A549 (cell line): Measurements from ENCODE around the gene ARHGAP27. TPM values are rescaled to one million over a fixed set of nuclear protein-coding genes. Genes with fewer than 3 reads are reported as not detected.

Experiments used
- ATAC-seq, 2 experiments: fragments of 200-7000 bp in 1 of 2; fragments of >200 bp in 1 of 2; cut with Nextera tagmentation in 1 of 2; cut with Tn5 transposase in 1 of 2; 3 replicates each; pipeline versions ENCODE4 v1.8.0 to v1.9.1; 2018 to 2020; ENCODE audit warnings: mild to moderate bottlenecking in 1 of 2, moderate library complexity in 1 of 2
- CTCF ChIA-PET: fragments of 300-600 bp; sonication (Branson Sonifier 250); formaldehyde crosslinking; extraction: SDS; loops from one replicate; lab custom pipeline; 2021; ENCODE audit warnings: antibody characterized with exemption, inconsistent platforms; lab: Yijun Ruan, JAX
- POLR2A ChIA-PET: fragments of 350-600 bp; formaldehyde crosslinking; extraction: SDS; loops from one replicate; lab custom pipeline; 2021; ENCODE audit warnings: antibody characterized with exemption, inconsistent platforms; lab: Yijun Ruan, JAX
- DNase-seq, 2 experiments: peaks; one replicate each; pipeline versions ENCODE4 v3.0.0 to v3.0.0-alpha.2; 2011 to 2016; ENCODE audit warnings: low read depth in 1 of 2, low spot score in 1 of 2
- FAIRE-seq: peaks from 2 replicates; lab custom pipeline; 2011; peaks lifted over from hg19 to GRCh38; lab: Jason Lieb, UNC
- H3K27ac ChIP-seq, 2 experiments: fragments of >200 bp; sonication (Bioruptor Twin); formaldehyde crosslinking; 3 replicates each; pipeline ENCODE4 v1.5.1; 2016 to 2017
- H3K4me1 ChIP-seq: fragments of >200 bp; sonication (Bioruptor Twin); formaldehyde crosslinking; 3 replicates; pipeline ENCODE4 v1.6.1; 2016
- H3K4me2 ChIP-seq: fragments of >200 bp; sonication (Bioruptor Twin); formaldehyde crosslinking; 3 replicates; pipeline ENCODE4 v1.6.1; 2016
- H3K4me3 ChIP-seq: fragments of >200 bp; sonication (Bioruptor Twin); formaldehyde crosslinking; 3 replicates; pipeline ENCODE4 v1.5.1; 2016
- H3K9me3 ChIP-seq: fragments of >200 bp; sonication (Bioruptor Twin); formaldehyde crosslinking; 3 replicates; pipeline ENCODE4 v1.6.1; 2016
- CEBPB ChIP-seq, 2 experiments: fragments of >200 bp in 1 of 2; sonication (Bioruptor Twin) in 1 of 2; formaldehyde crosslinking in 1 of 2; IDR thresholded peaks; 2 replicates each; pipeline ENCODE4 v1.6.1; 2012 to 2016
- FOSB ChIP-seq: fragments of 250-450 bp; sonication (Bioruptor Pico); IDR thresholded peaks from 2 replicates; pipeline ENCODE4 v1.5.0; 2020; ENCODE audit warnings: mild to moderate bottlenecking, moderate library complexity
- HDAC2 ChIP-seq: fragments of 200-600 bp; sonication (generic); IDR thresholded peaks from 2 replicates; pipeline ENCODE4 v1.6.1; 2016
- HOXA7 ChIP-seq: fragments of 250-450 bp; sonication (Bioruptor Pico); IDR thresholded peaks from 2 replicates; pipeline ENCODE4 v1.5.0; 2020; ENCODE audit warnings: mild to moderate bottlenecking, moderate library complexity
- HOXB13 ChIP-seq: fragments of 250-450 bp; sonication (Bioruptor Pico); IDR thresholded peaks from 2 replicates; pipeline ENCODE4 v1.5.0; 2020; ENCODE audit warnings: low read depth, mild to moderate bottlenecking, moderate library complexity
- HOXB5 ChIP-seq: fragments of 250-450 bp; sonication (Bioruptor Pico); IDR thresholded peaks from 2 replicates; pipeline ENCODE4 v1.5.0; 2020; ENCODE audit warnings: mild to moderate bottlenecking, moderate library complexity
- JUN ChIP-seq, 2 experiments: fragments of >200 bp; sonication (Bioruptor Twin); formaldehyde crosslinking; IDR thresholded peaks; 2 replicates in 1 of 2; 3 replicates in 1 of 2; pipeline ENCODE4 v1.6.1; 2016 to 2017
- JUNB ChIP-seq: fragments of >200 bp; sonication (Bioruptor Twin); formaldehyde crosslinking; IDR thresholded peaks from 2 replicates; pipeline ENCODE4 v1.6.1; 2016
- MYC ChIP-seq: IDR thresholded peaks from 2 replicates; pipeline ENCODE4 v1.6.1; 2012; ENCODE audit warnings: mild to moderate bottlenecking, inconsistent platforms, low read length, improper control_type of control experiment, borderline replicate concordance
- POLR2A ChIP-seq: IDR thresholded peaks from 2 replicates; pipeline ENCODE4 v1.6.1; 2012; ENCODE audit warnings: mild to moderate bottlenecking, low read length
- POLR2AphosphoS2 ChIP-seq: conservative IDR thresholded peaks from 2 replicates; pipeline ENCODE4 v1.6.1; 2012; ENCODE audit warnings: low read length, improper control_type of control experiment, inconsistent platforms
- RARB ChIP-seq: fragments of 250-450 bp; sonication (Bioruptor Pico); IDR thresholded peaks from 2 replicates; pipeline ENCODE4 v1.8.0; 2021; ENCODE audit warnings: mild to moderate bottlenecking, moderate library complexity
- RCOR1 ChIP-seq: fragments of 150-350 bp; IDR thresholded peaks from 2 replicates; pipeline ENCODE4 v1.6.1; 2014; ENCODE audit warnings: antibody characterized with exemption, low read length, low read depth
- SREBF2 ChIP-seq: fragments of 450-650 bp; IDR thresholded peaks from 2 replicates; pipeline ENCODE4 v1.6.1; 2014; ENCODE audit warnings: mild to moderate bottlenecking, moderate library complexity
- TFCP2L1 ChIP-seq: fragments of 250-450 bp; sonication (Bioruptor Pico); IDR thresholded peaks from 2 replicates; pipeline ENCODE4 v1.5.0; 2021; ENCODE audit warnings: mild to moderate bottlenecking
- TP53 ChIP-seq: fragments of 250-450 bp; sonication (Bioruptor Pico); IDR thresholded peaks from 2 replicates; pipeline ENCODE4 v1.5.0; 2021; ENCODE audit warnings: mild to moderate bottlenecking, moderate library complexity
- ZC3H11A ChIP-seq: fragments of 450-650 bp; IDR thresholded peaks from 2 replicates; pipeline ENCODE4 v1.6.1; 2014; ENCODE audit warnings: antibody characterized with exemption, mild to moderate bottlenecking
- ZSCAN20 ChIP-seq: fragments of 250-450 bp; sonication (Bioruptor Pico); IDR thresholded peaks from 2 replicates; pipeline ENCODE4 v1.8.0; 2022; ENCODE audit warnings: mild to moderate bottlenecking, moderate library complexity
- WGBS: methylation state at CpG from one replicate; pipeline ENCODE4 v1.1.6; 2017; ENCODE audit errors: missing lambda C conversion rate; 5-methylcytosine and 5-hydroxymethylcytosine counted together
- polyA plus RNA-seq, 4 experiments: library from polyadenylated mRNA; depleted of rRNA in 3 of 4; stranded (reverse); fragments of >200 nt; fragmentation: RNase III in 1 of 4; extraction: RNeasy Plus Mini Kit Qiagen cat#74134 plus additional on column Dnase treatment in 1 of 4; gene quantifications; 2 replicates in 3 of 4; 3 replicates in 1 of 4; pipeline ENCODE4 v1.2.3, GENCODE V29; 2011 to 2017
- TF ChIP-seq, protein P1 (sequence below): IDR thresholded peaks from 2 replicates; pipeline ENCODE4 v1.6.1; 2012; ENCODE audit warnings: low read depth, borderline replicate concordance
- TF ChIP-seq, protein P2 (sequence below): fragments of >200 bp; sonication (Bioruptor Twin); formaldehyde crosslinking; IDR thresholded peaks from 2 replicates; pipeline ENCODE4 v1.6.1; 2016
- TF ChIP-seq, protein P3 (sequence below): IDR thresholded peaks from 2 replicates; pipeline ENCODE4 v1.6.1; 2012
- TF ChIP-seq, protein P4 (sequence below): fragments of >200 bp; sonication (Bioruptor Twin); formaldehyde crosslinking; IDR thresholded peaks from 3 replicates; pipeline ENCODE4 v1.6.1; 2016
- TF ChIP-seq, protein P5 (sequence below): fragments of 450-650 bp; IDR thresholded peaks from 2 replicates; pipeline ENCODE4 v1.6.1; 2014; ENCODE audit warnings: antibody characterized with exemption
- TF ChIP-seq, protein P6 (sequence below): fragments of 250-450 bp; sonication (Bioruptor Pico); IDR thresholded peaks from 2 replicates; pipeline ENCODE4 v1.5.0; 2021; ENCODE audit warnings: mild to moderate bottlenecking, moderate library complexity, borderline replicate concordance

ARHGAP27 gene
- polyA plus RNA-seq, 2 of the 4 experiments (the other 2 are of a cell fraction), result 10.0 to 16.4 TPM

DNA sequence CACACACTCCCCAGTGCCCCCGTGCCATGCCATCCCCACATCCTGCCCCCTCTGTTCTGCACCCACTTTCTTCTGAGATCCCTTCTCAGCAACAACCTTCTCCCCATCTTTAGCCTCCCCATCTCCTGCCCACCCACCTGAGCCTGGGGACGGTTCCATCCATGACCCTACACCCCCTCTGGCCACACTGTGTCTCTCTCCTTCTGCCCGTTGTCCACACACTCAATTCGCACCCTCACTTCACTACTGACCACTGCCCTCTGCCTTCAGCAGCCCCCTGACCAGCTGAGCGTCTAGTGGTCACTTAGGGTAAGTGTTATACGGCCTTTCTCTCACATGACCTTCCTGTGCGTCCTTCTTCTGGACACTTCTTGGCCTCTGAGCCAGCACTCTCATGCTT lies 6.1 kb downstream of the ARHGAP27 start:
- ATAC-seq (no peak), DNase-seq (no peak), FAIRE-seq (no peak)
- ChIA-PET POLR2A (no interaction called here), CTCF (interaction anchor here (0.8 to 11.0 kb wide), 34 partner anchors 8 to 293 kb away, joined by 3 to 331 read pairs (median 7); partner anchors contain the start of genes ACBD4, FMNL1 and MAP3K14)
- WGBS, result 76% methylated on average over 7 of the region's 7 CpGs
- no peak for TF ChIP-seq HOXB5 (CRISPR knock-in tag)
- TF ChIP-seq, protein P1, sequence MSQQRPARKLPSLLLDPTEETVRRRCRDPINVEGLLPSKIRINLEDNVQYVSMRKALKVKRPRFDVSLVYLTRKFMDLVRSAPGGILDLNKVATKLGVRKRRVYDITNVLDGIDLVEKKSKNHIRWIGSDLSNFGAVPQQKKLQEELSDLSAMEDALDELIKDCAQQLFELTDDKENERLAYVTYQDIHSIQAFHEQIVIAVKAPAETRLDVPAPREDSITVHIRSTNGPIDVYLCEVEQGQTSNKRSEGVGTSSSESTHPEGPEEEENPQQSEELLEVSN, result no peak
- no peak for TF ChIP-seq HOXB13 (CRISPR knock-in tag)
- no peak for TF ChIP-seq ZC3H11A
- no peak for TF ChIP-seq CEBPB (IDR thresholded peaks at IDR 0.05)
- TF ChIP-seq JUNB, result no peak
- no peak for TF ChIP-seq JUN (IDR thresholded peaks at IDR 0.05)
- no peak for TF ChIP-seq HDAC2
- TF ChIP-seq, protein P2, sequence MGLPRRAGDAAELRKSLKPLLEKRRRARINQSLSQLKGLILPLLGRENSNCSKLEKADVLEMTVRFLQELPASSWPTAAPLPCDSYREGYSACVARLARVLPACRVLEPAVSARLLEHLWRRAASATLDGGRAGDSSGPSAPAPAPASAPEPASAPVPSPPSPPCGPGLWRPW, result no peak
- no peak for TF ChIP-seq POLR2A
- no peak overlapping the region for H3K4me3 ChIP-seq
- no peaks in the 10 kb centered on the region for H3K9me3 ChIP-seq
- peak overlapping the region in 1 of 2 experiments; percentile 90; a peak in 4 of 6 replicates for H3K27ac ChIP-seq
- H3K4me2 ChIP-seq, result no peak overlapping the region
- H3K4me1 ChIP-seq, result peaks cover 30% of the 10 kb centered on the region

DNA sequence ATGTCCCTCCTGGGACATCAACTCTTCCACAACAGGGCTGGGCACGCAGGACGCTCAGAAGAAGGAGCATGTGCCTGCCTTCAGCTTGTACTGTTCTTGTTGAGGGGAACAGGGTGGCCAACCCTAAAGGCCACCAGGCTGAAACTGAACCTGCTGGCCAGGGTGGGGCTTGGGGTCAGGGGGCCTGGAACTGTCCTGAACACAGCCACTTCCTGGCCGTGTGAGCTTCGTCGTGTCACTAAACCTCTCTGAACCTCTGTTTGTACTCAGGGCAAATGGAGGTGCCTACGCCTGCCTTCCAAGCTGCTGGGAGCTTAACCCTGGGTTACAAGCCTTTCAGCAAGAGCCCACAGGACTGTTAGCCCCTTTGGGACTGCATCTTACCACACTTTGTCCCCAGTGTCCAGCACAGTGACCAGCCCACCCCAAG lies 6.7 kb downstream of the ARHGAP27 start:
- peak overlapping the region; percentile 98 for H3K4me2 ChIP-seq

DNA sequence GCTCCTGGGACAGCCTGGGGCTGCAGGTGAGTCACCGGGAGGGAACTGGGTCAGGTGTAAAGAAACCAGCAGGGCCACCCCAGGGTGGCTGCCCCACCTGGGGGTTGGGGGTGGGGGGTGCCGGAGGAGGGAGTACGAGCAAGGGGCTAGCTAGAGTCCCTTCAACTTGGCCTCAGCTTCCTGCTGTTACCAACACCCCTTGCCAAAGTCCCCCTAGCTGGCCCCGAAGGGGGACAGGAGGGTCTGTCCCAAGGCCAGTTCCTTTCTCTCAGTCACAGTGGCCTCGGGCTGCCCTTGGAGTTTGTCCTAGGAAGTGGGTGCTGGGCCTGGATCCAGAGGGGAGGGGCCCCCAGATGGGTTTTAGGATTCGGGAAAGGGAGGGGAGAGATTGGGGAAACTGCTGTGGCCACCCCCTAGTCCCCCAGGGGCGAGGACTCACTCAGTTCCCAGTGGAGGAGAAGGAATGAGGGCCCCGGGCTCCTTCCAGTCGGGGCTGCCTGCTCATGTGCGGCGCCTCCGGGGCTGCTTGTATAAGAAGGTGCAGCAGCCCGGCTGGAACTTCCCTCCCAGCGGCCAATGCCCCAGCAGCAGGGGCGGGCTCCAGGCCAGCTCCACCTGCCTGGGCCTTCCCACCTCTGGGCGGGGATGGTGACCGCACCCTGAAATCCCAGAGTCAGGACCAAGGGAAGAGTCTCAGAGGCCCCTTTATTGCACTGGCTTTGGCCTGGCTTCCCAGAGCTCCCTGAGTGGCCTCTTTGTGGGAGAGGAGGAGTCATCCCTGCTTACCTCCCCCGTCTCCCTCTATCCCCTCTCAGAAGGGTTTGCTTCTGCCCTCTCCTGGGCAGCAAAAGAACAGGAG lies 7.3 kb downstream of the ARHGAP27 start:
- Histone ChIP-seq H3K4me2 (peak overlapping the region; percentile 98), H3K4me1 (peaks cover 26% of the 10 kb centered on the region), H3K27ac (peak overlapping the region; percentile 90 to 93), H3K4me3 (peak overlapping the region; percentile 61), H3K9me3 (no peaks in the 10 kb centered on the region)
- DNase-seq (peak; percentile 97), FAIRE-seq (peak; percentile 99), ATAC-seq (peak; percentile 79 to 94)
- POLR2A ChIA-PET, result interaction anchor here (0.6 to 1.5 kb wide), 6 partner anchors 13 to 277 kb away, joined by 3 to 6 read pairs (median 4); partner anchors contain the start of gene HEXIM1
- CTCF ChIA-PET, result interaction anchor here (0.6 to 11.0 kb wide), 46 partner anchors 9 to 294 kb away, joined by 3 to 331 read pairs (median 5); partner anchors contain the start of genes ACBD4, FMNL1, HEXIM1 and MAP3K14
- whole genome bisulfite sequencing, result 3% methylated on average over 18 of the region's 18 CpGs
- TF ChIP-seq TFCP2L1 (CRISPR knock-in tag) (no peak), RCOR1 (no peak), TP53 (CRISPR knock-in tag) (no peak), HOXB5 (CRISPR knock-in tag) (no peak), HOXA7 (CRISPR knock-in tag) (no peak), JUNB (no peak)
- TF ChIP-seq, protein P3, sequence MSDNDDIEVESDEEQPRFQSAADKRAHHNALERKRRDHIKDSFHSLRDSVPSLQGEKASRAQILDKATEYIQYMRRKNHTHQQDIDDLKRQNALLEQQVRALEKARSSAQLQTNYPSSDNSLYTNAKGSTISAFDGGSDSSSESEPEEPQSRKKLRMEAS, result peak; percentile 68; the same call in 1 of the 2 replicates
- TF ChIP-seq, protein P4, sequence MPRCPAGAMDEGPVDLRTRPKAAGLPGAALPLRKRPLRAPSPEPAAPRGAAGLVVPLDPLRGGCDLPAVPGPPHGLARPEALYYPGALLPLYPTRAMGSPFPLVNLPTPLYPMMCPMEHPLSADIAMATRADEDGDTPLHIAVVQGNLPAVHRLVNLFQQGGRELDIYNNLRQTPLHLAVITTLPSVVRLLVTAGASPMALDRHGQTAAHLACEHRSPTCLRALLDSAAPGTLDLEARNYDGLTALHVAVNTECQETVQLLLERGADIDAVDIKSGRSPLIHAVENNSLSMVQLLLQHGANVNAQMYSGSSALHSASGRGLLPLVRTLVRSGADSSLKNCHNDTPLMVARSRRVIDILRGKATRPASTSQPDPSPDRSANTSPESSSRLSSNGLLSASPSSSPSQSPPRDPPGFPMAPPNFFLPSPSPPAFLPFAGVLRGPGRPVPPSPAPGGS, result peak; percentile 80; the same call in 1 of the 3 replicates
- TF ChIP-seq, protein P5, sequence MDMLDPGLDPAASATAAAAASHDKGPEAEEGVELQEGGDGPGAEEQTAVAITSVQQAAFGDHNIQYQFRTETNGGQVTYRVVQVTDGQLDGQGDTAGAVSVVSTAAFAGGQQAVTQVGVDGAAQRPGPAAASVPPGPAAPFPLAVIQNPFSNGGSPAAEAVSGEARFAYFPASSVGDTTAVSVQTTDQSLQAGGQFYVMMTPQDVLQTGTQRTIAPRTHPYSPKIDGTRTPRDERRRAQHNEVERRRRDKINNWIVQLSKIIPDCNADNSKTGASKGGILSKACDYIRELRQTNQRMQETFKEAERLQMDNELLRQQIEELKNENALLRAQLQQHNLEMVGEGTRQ, result no peak

More for the DNA sequence above, 6.7 kb downstream of the ARHGAP27 start:
- POLR2A ChIA-PET, result interaction anchor here (0.9 to 1.5 kb wide), 5 partner anchors 14 to 278 kb away, joined by 3 to 6 read pairs (median 4); partner anchors contain the start of gene HEXIM1
- TF ChIP-seq FOSB, result no peak
- TF ChIP-seq, protein P4, result no peak
- no peak for TF ChIP-seq ZSCAN20 (CRISPR knock-in tag)
- no peak for TF ChIP-seq HOXA7 (CRISPR knock-in tag)
- TF ChIP-seq RARB, result no peak
- TF ChIP-seq POLR2AphosphoS2, result no peak
- TF ChIP-seq SREBF2, result no peak
- TF ChIP-seq, protein P6, sequence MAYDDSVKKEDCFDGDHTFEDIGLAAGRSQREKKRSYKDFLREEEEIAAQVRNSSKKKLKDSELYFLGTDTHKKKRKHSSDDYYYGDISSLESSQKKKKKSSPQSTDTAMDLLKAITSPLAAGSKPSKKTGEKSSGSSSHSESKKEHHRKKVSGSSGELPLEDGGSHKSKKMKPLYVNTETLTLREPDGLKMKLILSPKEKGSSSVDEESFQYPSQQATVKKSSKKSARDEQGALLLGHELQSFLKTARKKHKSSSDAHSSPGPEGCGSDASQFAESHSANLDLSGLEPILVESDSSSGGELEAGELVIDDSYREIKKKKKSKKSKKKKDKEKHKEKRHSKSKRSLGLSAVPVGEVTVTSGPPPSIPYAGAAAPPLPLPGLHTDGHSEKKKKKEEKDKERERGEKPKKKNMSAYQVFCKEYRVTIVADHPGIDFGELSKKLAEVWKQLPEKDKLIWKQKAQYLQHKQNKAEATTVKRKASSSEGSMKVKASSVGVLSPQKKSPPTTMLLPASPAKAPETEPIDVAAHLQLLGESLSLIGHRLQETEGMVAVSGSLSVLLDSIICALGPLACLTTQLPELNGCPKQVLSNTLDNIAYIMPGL, result no peak
- no peak for TF ChIP-seq MYC
- TF ChIP-seq, all 56 proteins: peak for 0
- peaks cover 26% of the 10 kb centered on the region for H3K4me1 ChIP-seq
- no peaks in the 10 kb centered on the region for H3K9me3 ChIP-seq
- H3K4me3 ChIP-seq, result peak overlapping the region; percentile 61; the same call in 1 of the 3 replicates
- FAIRE-seq (no peak), ATAC-seq (peak in 1 of 2 experiments; percentile 18; a peak in 3 of 6 replicates), DNase-seq (no peak)
- WGBS, result 47% methylated on average over 6 of the region's 6 CpGs
- CTCF ChIA-PET, result interaction anchor here (0.8 to 11.0 kb wide), 43 partner anchors 9 to 294 kb away, joined by 3 to 331 read pairs (median 5); partner anchors contain the start of genes ACBD4, FMNL1, HEXIM1 and MAP3K14
- H3K27ac ChIP-seq, result peak overlapping the region; percentile 90 to 93
